Neural progenitor cell (in vitro differentiated cells): Measurements from ENCODE around the gene WDR44. TPM values are rescaled to one million over a fixed set of nuclear protein-coding genes. Genes with fewer than 3 reads are reported as not detected.

Source experiments
- DNase-seq: peaks from one replicate; pipeline ENCODE4 v3.0.0-alpha.2; 2016; ENCODE audit warnings: low spot score
- H2AFZ ChIP-seq: fragments of 200-600 bp; sonication (generic); replicated peaks from 2 replicates; pipeline ENCODE4 v1.6.1; 2016; ENCODE audit warnings: antibody characterized with exemption
- H3F3A ChIP-seq: fragments of 200-600 bp; sonication (generic); 2 replicates; pipeline ENCODE4 v1.6.1; 2016; ENCODE audit warnings: antibody characterized with exemption, low read depth
- H3K27ac ChIP-seq: fragments of 200-600 bp; sonication (generic); 2 replicates; pipeline ENCODE4 v1.5.1; 2016; ENCODE audit warnings: mild to moderate bottlenecking
- H3K27me3 ChIP-seq: fragments of 200-600 bp; sonication (generic); 2 replicates; pipeline ENCODE4 v1.6.1; 2016; ENCODE audit warnings: mild to moderate bottlenecking, moderate library complexity
- H3K36me3 ChIP-seq: fragments of 200-600 bp; sonication (generic); 2 replicates; pipeline ENCODE4 v1.5.1; 2016
- H3K4me1 ChIP-seq: fragments of 200-600 bp; sonication (generic); 2 replicates; pipeline ENCODE4 v1.6.1; 2016; ENCODE audit warnings: mixed run types
- H3K4me2 ChIP-seq: fragments of 200-600 bp; sonication (generic); 2 replicates; pipeline ENCODE4 v1.6.1; 2016
- H3K4me3 ChIP-seq: fragments of 200-600 bp; sonication (generic); 2 replicates; pipeline ENCODE4 v1.5.1; 2016
- H3K79me2 ChIP-seq: fragments of 200-600 bp; sonication (generic); 2 replicates; pipeline ENCODE4 v1.6.1; 2016; ENCODE audit warnings: low read depth
- H3K9ac ChIP-seq: fragments of 200-600 bp; sonication (generic); 2 replicates; pipeline ENCODE4 v1.6.1; 2016
- H3K9me3 ChIP-seq: fragments of 200-600 bp; sonication (generic); 2 replicates; pipeline ENCODE4 v1.5.1; 2016; ENCODE audit warnings: low read depth
- H4K20me1 ChIP-seq: fragments of 200-600 bp; sonication (generic); 2 replicates; pipeline ENCODE4 v1.6.1; 2016; ENCODE audit warnings: low read depth
- H3K27ac Mint-ChIP-seq: 3 replicates; pipeline ENCODE4 v1.8.0; 2021; ENCODE audit warnings: mixed read lengths
- H3K27me3 Mint-ChIP-seq: 2 replicates; pipeline ENCODE4 v1.8.0; 2022; ENCODE audit warnings: low read depth, mild to moderate bottlenecking, inconsistent platforms, moderate library complexity, mixed read lengths; ENCODE audit not compliant: insufficient read depth
- H3K36me3 Mint-ChIP-seq: 3 replicates; pipeline ENCODE4 v1.8.0; 2021; ENCODE audit warnings: mixed read lengths
- H3K4me1 Mint-ChIP-seq: 3 replicates; pipeline ENCODE4 v1.8.0; 2021; ENCODE audit warnings: mixed read lengths
- H3K4me3 Mint-ChIP-seq: 3 replicates; pipeline ENCODE4 v1.8.0; 2021; ENCODE audit warnings: mild to moderate bottlenecking, moderate library complexity, mixed read lengths
- H3K9me3 Mint-ChIP-seq: 3 replicates; pipeline ENCODE4 v1.8.0; 2020; ENCODE audit warnings: mixed read lengths
- EZH2 ChIP-seq: fragments of 200-600 bp; sonication (generic); IDR thresholded peaks from 2 replicates; pipeline ENCODE4 v1.6.1; 2017; ENCODE audit warnings: antibody characterized with exemption, mild to moderate bottlenecking, moderate library complexity
- EZH2phosphoT487 ChIP-seq: fragments of 200-600 bp; sonication (generic); IDR thresholded peaks from 2 replicates; pipeline ENCODE4 v1.6.1; 2017; ENCODE audit warnings: antibody characterized with exemption
- total RNA-seq: library from RNA; depleted of rRNA; stranded (reverse); fragments of >200 nt; gene quantifications from 2 replicates; pipeline ENCODE4 v1.2.3, GENCODE V29; 2015; ENCODE audit warnings: low replicate concordance
- TF ChIP-seq, protein P1 (sequence below): fragments of 200-600 bp; sonication (generic); IDR thresholded peaks from 2 replicates; pipeline ENCODE4 v1.5.1; 2017; ENCODE audit warnings: antibody characterized with exemption, mild to moderate bottlenecking

Gene WDR44
- total RNA-seq, 1 donor from 2014 or later, result 18.0 TPM

DNA sequence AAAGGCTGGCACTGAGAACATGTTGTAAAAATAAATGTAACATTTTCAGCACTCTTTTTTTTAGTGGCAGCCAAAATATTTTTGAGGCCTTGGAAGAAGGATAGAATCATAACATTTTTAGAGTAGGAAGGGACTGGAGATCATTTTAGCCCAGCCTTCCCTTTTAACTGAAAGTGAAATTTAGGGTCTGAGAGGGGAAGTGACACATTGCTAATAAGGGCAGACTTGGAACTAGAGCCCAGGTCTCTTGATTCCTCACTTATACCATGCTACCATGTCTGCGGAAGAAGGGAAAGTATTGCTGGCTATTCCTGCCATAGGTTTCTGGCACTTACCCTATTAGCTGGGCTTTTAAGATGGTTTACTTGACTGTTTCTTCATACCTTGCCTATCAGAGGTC lies 4.8 kb downstream of the WDR44 start:
- no peaks in the 10 kb centered on the region for H3K9me3 ChIP-seq
- H3K27me3 ChIP-seq, result no peaks in the 10 kb centered on the region
- H3K79me2 ChIP-seq, result peaks cover 55% of the 10 kb centered on the region
- H3K9ac ChIP-seq, result no peak overlapping the region
- H3K4me1 ChIP-seq, result peaks cover 12% of the 10 kb centered on the region
- Mint-ChIP-seq H3K9me3 (no peaks in the 10 kb centered on the region), H3K36me3 (no peaks in the 10 kb centered on the region), H3K27ac (peak overlapping the region; percentile 35), H3K4me3 (no peak overlapping the region), H3K4me1 (peaks cover 71% of the 10 kb centered on the region), H3K27me3 (peaks cover 3% of the 10 kb centered on the region)
- peaks cover 18% of the 10 kb centered on the region for H4K20me1 ChIP-seq
- DNase-seq, result no peak
- H2AFZ ChIP-seq, result no peak overlapping the region
- H3K27ac ChIP-seq, result no peak overlapping the region
- H3K4me2 ChIP-seq, result no peak overlapping the region
- no peak overlapping the region for H3K4me3 ChIP-seq
- no peaks in the 10 kb centered on the region for H3K36me3 ChIP-seq
- peaks cover 11% of the 10 kb centered on the region for H3F3A ChIP-seq
- no peak for TF ChIP-seq EZH2phosphoT487
- no peak for TF ChIP-seq EZH2
- TF ChIP-seq, protein P1, sequence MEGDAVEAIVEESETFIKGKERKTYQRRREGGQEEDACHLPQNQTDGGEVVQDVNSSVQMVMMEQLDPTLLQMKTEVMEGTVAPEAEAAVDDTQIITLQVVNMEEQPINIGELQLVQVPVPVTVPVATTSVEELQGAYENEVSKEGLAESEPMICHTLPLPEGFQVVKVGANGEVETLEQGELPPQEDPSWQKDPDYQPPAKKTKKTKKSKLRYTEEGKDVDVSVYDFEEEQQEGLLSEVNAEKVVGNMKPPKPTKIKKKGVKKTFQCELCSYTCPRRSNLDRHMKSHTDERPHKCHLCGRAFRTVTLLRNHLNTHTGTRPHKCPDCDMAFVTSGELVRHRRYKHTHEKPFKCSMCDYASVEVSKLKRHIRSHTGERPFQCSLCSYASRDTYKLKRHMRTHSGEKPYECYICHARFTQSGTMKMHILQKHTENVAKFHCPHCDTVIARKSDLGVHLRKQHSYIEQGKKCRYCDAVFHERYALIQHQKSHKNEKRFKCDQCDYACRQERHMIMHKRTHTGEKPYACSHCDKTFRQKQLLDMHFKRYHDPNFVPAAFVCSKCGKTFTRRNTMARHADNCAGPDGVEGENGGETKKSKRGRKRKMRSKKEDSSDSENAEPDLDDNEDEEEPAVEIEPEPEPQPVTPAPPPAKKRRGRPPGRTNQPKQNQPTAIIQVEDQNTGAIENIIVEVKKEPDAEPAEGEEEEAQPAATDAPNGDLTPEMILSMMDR, result no peak

DNA sequence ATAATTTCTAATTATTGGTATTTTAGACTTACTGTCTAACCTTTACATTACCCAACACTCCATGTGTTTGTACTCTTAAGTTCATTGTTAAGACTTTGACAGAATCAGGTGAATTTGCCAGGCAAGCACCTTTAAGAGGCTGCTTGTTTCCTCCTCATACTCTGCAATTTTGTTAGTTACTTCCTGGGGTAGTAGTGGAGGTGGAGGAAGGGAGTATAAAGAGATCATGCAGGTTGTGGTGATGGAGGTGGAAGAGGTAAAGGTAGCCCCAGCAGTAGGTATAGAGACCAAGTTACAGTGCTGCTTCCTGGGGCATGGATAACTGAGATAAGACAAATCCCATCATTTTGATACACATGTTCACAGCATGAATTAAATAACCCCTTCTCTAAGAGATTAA lies 6.7 kb downstream of the WDR44 start:
- H3K4me1 ChIP-seq, result peaks cover 12% of the 10 kb centered on the region
- Mint-ChIP-seq H3K36me3 (no peaks in the 10 kb centered on the region), H3K4me1 (peaks cover 82% of the 10 kb centered on the region), H3K27ac (peak overlapping the region; percentile 89), H3K4me3 (peak overlapping the region; percentile 5), H3K9me3 (no peaks in the 10 kb centered on the region), H3K27me3 (peaks cover 1% of the 10 kb centered on the region)
- no peak for DNase-seq
- no peak overlapping the region for H3K4me3 ChIP-seq
- H3K36me3 ChIP-seq, result no peaks in the 10 kb centered on the region
- H3K79me2 ChIP-seq, result peaks cover 51% of the 10 kb centered on the region
- peaks cover 14% of the 10 kb centered on the region for H4K20me1 ChIP-seq
- no peaks in the 10 kb centered on the region for H3K27me3 ChIP-seq
- H3F3A ChIP-seq, result no peaks in the 10 kb centered on the region
- H2AFZ ChIP-seq, result no peak overlapping the region
- H3K9ac ChIP-seq, result no peak overlapping the region
- H3K27ac ChIP-seq, result no peak overlapping the region
- no peak overlapping the region for H3K4me2 ChIP-seq
- TF ChIP-seq EZH2phosphoT487 (no peak), EZH2 (no peak)
- TF ChIP-seq, protein P1, result no peak
- no peaks in the 10 kb centered on the region for H3K9me3 ChIP-seq

DNA sequence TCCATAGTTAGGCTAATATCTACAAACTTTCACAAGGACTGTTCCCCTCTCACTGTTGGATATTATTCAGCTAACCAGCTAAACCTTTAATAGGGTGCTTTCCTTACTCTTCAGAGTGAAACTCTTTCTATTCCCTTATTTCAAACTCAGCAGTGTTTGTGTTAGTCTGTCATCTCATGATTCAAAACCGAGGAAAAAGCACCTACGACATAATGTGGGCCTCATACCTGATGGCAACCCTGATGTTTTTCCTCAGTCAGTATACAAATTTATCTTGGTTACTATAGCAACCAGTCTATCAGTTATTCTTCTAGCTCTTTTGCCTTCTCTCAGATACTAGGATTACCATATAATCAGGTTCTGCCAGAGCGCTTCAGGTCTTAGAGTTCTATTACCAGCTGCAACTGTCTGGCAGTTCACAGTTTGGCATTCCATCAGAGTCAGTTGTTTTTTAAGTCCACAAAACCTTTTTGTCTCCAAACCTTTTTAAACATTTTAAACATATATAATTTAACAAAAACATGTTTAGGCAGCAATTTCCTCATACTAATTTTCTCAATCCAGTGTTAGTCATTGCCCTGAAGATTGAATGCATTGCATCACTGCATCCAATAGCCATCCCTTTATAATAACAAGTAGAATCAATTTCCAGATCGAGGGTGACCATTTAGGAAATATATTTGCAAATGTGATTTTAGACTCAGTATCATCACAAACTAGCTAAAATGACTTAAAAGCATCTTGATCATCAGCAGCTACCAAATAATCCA lies 7.4 kb downstream of the WDR44 start:
- Histone ChIP-seq H3K4me1 (peaks cover 6% of the 10 kb centered on the region), H3K36me3 (no peaks in the 10 kb centered on the region), H3K79me2 (peaks cover 44% of the 10 kb centered on the region), H3K9me3 (no peaks in the 10 kb centered on the region), H3K27ac (no peak overlapping the region), H3K4me2 (no peak overlapping the region), H4K20me1 (peaks cover 7% of the 10 kb centered on the region), H3K9ac (no peak overlapping the region), H2AFZ (no peak overlapping the region), H3F3A (no peaks in the 10 kb centered on the region), H3K4me3 (no peak overlapping the region), H3K27me3 (no peaks in the 10 kb centered on the region)
- no peaks in the 10 kb centered on the region for H3K36me3 Mint-ChIP-seq
- TF ChIP-seq EZH2 (no peak), EZH2phosphoT487 (no peak)
- TF ChIP-seq, protein P1, result no peak
- peak overlapping the region; percentile 70 for H3K27ac Mint-ChIP-seq
- H3K27me3 Mint-ChIP-seq, result peaks cover 2% of the 10 kb centered on the region
- no peak for DNase-seq
- no peaks in the 10 kb centered on the region for H3K9me3 Mint-ChIP-seq
- H3K4me3 Mint-ChIP-seq, result peak overlapping the region; percentile 7
- H3K4me1 Mint-ChIP-seq, result peaks cover 75% of the 10 kb centered on the region
